AG09309 (cell line): ENCODE results near the gene SLC25A29.

Source experiments
- DNase-seq: peaks from one replicate; pipeline ENCODE4 v3.0.0-alpha.2; 2010; ENCODE audit warnings: low read depth
- H3K4me3 ChIP-seq: 2 replicates; pipeline ENCODE4 v1.5.1; 2011; ENCODE audit warnings: mild to moderate bottlenecking, low read depth, low read length, moderate library complexity; ENCODE audit not compliant: control insufficient read depth
- CTCF ChIP-seq: IDR thresholded peaks from 2 replicates; pipeline ENCODE4 v1.5.1; 2011; ENCODE audit warnings: mild to moderate bottlenecking, low read depth, low read length, inconsistent platforms; ENCODE audit not compliant: insufficient read depth, control insufficient read depth; ENCODE audit errors: missing control alignments

Gene SLC25A29

GRCh38 chr14:100325958-100326357 is 19.7 kb upstream of the SLC25A29 start:
- no peak for DNase-seq
- H3K4me3 ChIP-seq, result no peak overlapping the region
- TF ChIP-seq CTCF, result no peak

- TF ChIP-seq CTCF, result no peak
- no peak for DNase-seq
Measured at GRCh38 chr14:100325231-100325632, 19.0 kb upstream of the SLC25A29 start.

GRCh38 chr14:100323942-100324307 is 17.7 kb upstream of the SLC25A29 start:
- no peak for DNase-seq
- TF ChIP-seq CTCF, result no peak
- H3K4me3 ChIP-seq, result no peak overlapping the region

More at GRCh38 chr14:100325231-100325632, 19.0 kb upstream of the SLC25A29 start:
- no peak overlapping the region for H3K4me3 ChIP-seq

- H3K4me3 ChIP-seq, result no peak within 1 kb of the TSS
- no peak for DNase-seq
- no peak for TF ChIP-seq CTCF
Measured at GRCh38 chr14:100323121-100323941, 17.1 kb upstream of the SLC25A29 start, which contains the start of gene SLC25A47. Gene SLC25A47, plus strand, starts transcription at chr14:100323339. Its CDS starts 76 bp downstream, at chr14:100323415.

- DNase-seq, result no peak
- TF ChIP-seq CTCF, result no peak
- no peak overlapping the region for H3K4me3 ChIP-seq
Measured at GRCh38 chr14:100322138-100322957, 16.1 kb upstream of the SLC25A29 start.

- no peak for TF ChIP-seq CTCF
- H3K4me3 ChIP-seq, result no peak overlapping the region
- no peak for DNase-seq
Measured at GRCh38 chr14:100321473-100322137, 15.4 kb upstream of the SLC25A29 start.
